HepG2 (cell line): Measurements from ENCODE around the gene NFXL1. TPM values are rescaled to one million over a fixed set of nuclear protein-coding genes. Genes with fewer than 3 reads are reported as not detected.

Experiments used
- ATAC-seq: fragments of 200-7000 bp; cut with Tn5 transposase; 3 replicates; pipeline ENCODE4 v1.9.1; 2020; ENCODE audit warnings: mild to moderate bottlenecking, moderate library complexity
- BruUV-seq: library from RNA; stranded (reverse); fragments of 400-500 nt; replicated peaks from 2 replicates; lab custom pipeline; 2021; lab: Mats Ljungman, UMichigan
- CTCF ChIA-PET: fragments of 300-600 bp; formaldehyde crosslinking; extraction: SDS; loops from one replicate; lab custom pipeline; 2021; ENCODE audit warnings: low total read pairs, inconsistent platforms, low intra/inter-chr PET ratio; lab: Yijun Ruan, JAX
- POLR2A ChIA-PET: fragments of 350-600 bp; sonication (Branson Sonifier 250); formaldehyde crosslinking; loops from one replicate; lab custom pipeline; 2020; ENCODE audit warnings: antibody characterized with exemption, inconsistent platforms; lab: Yijun Ruan, JAX
- DNase-seq: peaks from one replicate; pipeline ENCODE4 v3.0.0-alpha.2; 2015; ENCODE audit warnings: low spot score
- FAIRE-seq: peaks from 3 replicates; lab custom pipeline; 2011; peaks lifted over from hg19 to GRCh38; lab: Jason Lieb, UNC
- H2AFZ ChIP-seq: one replicate; pipeline ENCODE4 v1.6.1; 2011; ENCODE audit warnings: low read length, inconsistent platforms
- H3K27ac ChIP-seq: fragments of 300-600 bp; 3 replicates; pipeline ENCODE4 v1.8.0; 2011; ENCODE audit warnings: mixed run types, mild to moderate bottlenecking, mixed read lengths, low read length, inconsistent platforms; ENCODE audit not compliant: insufficient read depth; ENCODE audit errors: extremely low read length
- H3K27me3 ChIP-seq, 2 experiments: fragments of 200-600 bp in 1 of 2; 2 replicates in 1 of 2; 3 replicates in 1 of 2; pipeline versions ENCODE4 v1.6.0 to v1.8.0; 2011; ENCODE audit warnings: low read length in 2 of 2, mild to moderate bottlenecking in 2 of 2, moderate library complexity in 2 of 2, inconsistent platforms in 1 of 2; ENCODE audit not compliant: insufficient read depth in 2 of 2, control insufficient read depth in 1 of 2
- H3K36me3 ChIP-seq, 2 experiments: fragments of 200-600 bp in 1 of 2; replicated peaks in 1 of 2; 2 replicates in 1 of 2; 3 replicates in 1 of 2; pipeline versions ENCODE4 v1.5.1 to v1.8.0; 2011; ENCODE audit warnings: low read length in 2 of 2, inconsistent platforms in 1 of 2; ENCODE audit not compliant: insufficient read depth in 2 of 2, control insufficient read depth in 1 of 2
- H3K4me1 ChIP-seq: 2 replicates; pipeline ENCODE4 v1.5.1; 2012; ENCODE audit warnings: low read length, inconsistent platforms; ENCODE audit not compliant: insufficient read depth
- H3K4me2 ChIP-seq: 2 replicates; pipeline ENCODE4 v1.6.0; 2011; ENCODE audit warnings: low read depth, low read length, inconsistent platforms
- H3K4me3 ChIP-seq, 3 experiments: fragments of 200-600 bp in 1 of 3; sonication (generic), shearing (Covaris generic) in 1 of 3; replicated peaks in 1 of 3; 2 replicates each; pipeline ENCODE4 v1.5.1; 2011 to 2016; ENCODE audit warnings: low read length in 3 of 3, inconsistent platforms in 2 of 3, low read depth in 2 of 3, mild to moderate bottlenecking in 2 of 3, control low read depth in 1 of 3, mixed read lengths in 1 of 3; ENCODE audit not compliant: insufficient read depth in 1 of 3
- H3K79me2 ChIP-seq: one replicate; pipeline ENCODE4 v1.6.1; 2011; ENCODE audit warnings: low read length, inconsistent platforms; ENCODE audit not compliant: insufficient read depth
- H3K9ac ChIP-seq: 2 replicates; pipeline ENCODE4 v1.6.0; 2011; ENCODE audit warnings: mild to moderate bottlenecking, low read depth, low read length, inconsistent platforms; ENCODE audit not compliant: insufficient read depth
- H3K9me3 ChIP-seq: 2 replicates; pipeline ENCODE4 v1.5.1; 2012; ENCODE audit warnings: mild to moderate bottlenecking, low read length
- H4K20me1 ChIP-seq: 2 replicates; pipeline ENCODE4 v1.6.0; 2011; ENCODE audit warnings: inconsistent platforms, mild to moderate bottlenecking, low read length, moderate library complexity; ENCODE audit not compliant: insufficient read depth
- KAT7 ChIP-seq: IDR thresholded peaks from 2 replicates; pipeline ENCODE4 v1.6.1; 2018; ENCODE audit warnings: borderline replicate concordance, missing compliant biosample characterization
- RFX1 ChIP-seq: fragments of 450-650 bp; IDR thresholded peaks from 2 replicates; pipeline ENCODE4 v1.6.1; 2017
- SMC3 ChIP-seq: IDR thresholded peaks from 2 replicates; pipeline ENCODE4 v1.6.1; 2011; ENCODE audit warnings: low read length, improper control_type of control experiment
- ZBED4 ChIP-seq: sonication (generic); formaldehyde crosslinking; IDR thresholded peaks from 2 replicates; pipeline ENCODE4 v1.4.0; 2020; ENCODE audit warnings: missing genetic modification reagents, borderline replicate concordance
- ZBTB1 ChIP-seq: sonication (generic); formaldehyde crosslinking; IDR thresholded peaks from 2 replicates; pipeline ENCODE4 v1.4.0; 2020; ENCODE audit warnings: missing genetic modification reagents, borderline replicate concordance
- ZBTB26 ChIP-seq: IDR thresholded peaks from 2 replicates; pipeline ENCODE4 v1.6.1; 2016; ENCODE audit warnings: missing compliant biosample characterization, missing genetic modification reagents, borderline replicate concordance
- ZNF18 ChIP-seq: sonication (generic); formaldehyde crosslinking; IDR thresholded peaks from 2 replicates; pipeline ENCODE4 v1.8.0; 2022; ENCODE audit warnings: mild to moderate bottlenecking, missing genetic modification reagents; ENCODE audit not compliant: insufficient replicate concordance
- ZNF569 ChIP-seq: sonication (generic); formaldehyde crosslinking; IDR thresholded peaks from 2 replicates; pipeline ENCODE4 v1.5.0; 2020; ENCODE audit warnings: mild to moderate bottlenecking, missing genetic modification reagents, moderate library complexity, borderline replicate concordance
- WGBS: methylation state at CpG from one replicate; pipeline ENCODE4 v1.1.6; 2017; ENCODE audit warnings: low lambda C conversion rate; 5-methylcytosine and 5-hydroxymethylcytosine counted together
- in situ Hi-C: cut with HindIII; loops from 2 replicates; pipeline ENCODE4 v1.10.0; 2017; ENCODE audit warnings: low pct_unique_long_range_greater_than_20kb; ENCODE audit not compliant: extremely low pct_ligation_motif_present
- intact Hi-C: fragments of 100-400 bp; cut with micrococcal nuclease; formaldehyde crosslinking; loops from one replicate; pipeline ENCODE4 v1.10.0; 2022; ENCODE audit not compliant: unreplicated experiment
- polyA plus RNA-seq, 8 experiments: library from polyadenylated mRNA; depleted of rRNA in 3 of 8; stranded (reverse) in 7 of 8; unstranded in 1 of 8; fragments of >200 nt; fragmentation: Illumina TruSeq in 4 of 8; extraction: Trizol in 4 of 8; gene quantifications; 2 replicates each; pipeline versions ENCODE4 v1.2.1 to v1.2.3, GENCODE V29; 2011 to 2016; ENCODE audit warnings: low read depth in 4 of 8, missing spikeins in 1 of 8, mixed read lengths in 1 of 8; ENCODE audit not compliant: insufficient read depth in 1 of 8
- total RNA-seq, 5 experiments: library from RNA; depleted of rRNA; stranded (reverse); fragments of >200 nt; fragmentation: Illumina TruSeq; extraction: Trizol; gene quantifications; 2 replicates each; pipeline ENCODE4 v1.2.3, GENCODE V29; 2016; ENCODE audit warnings: low read depth in 1 of 5

The NFXL1 gene
- total and polyA plus RNA-seq, 2 of the 13 experiments (the other 11 are each of a cell fraction or from before 2014, with no cell fraction given), result 12.0 to 18.6 TPM

- BruUV-seq, result no TSS peak
- Histone ChIP-seq H3K79me2 (no peaks in the 10 kb centered on the region), H3K27ac (no peak overlapping the region), H3K4me3 (no peak overlapping the region), H3K9ac (no peak overlapping the region), H3K36me3 (peaks cover 0 to 19% of the 10 kb centered on the region in 2 experiments; a peak in 4 of 5 replicates), H3K4me1 (peaks cover 22% of the 10 kb centered on the region), H3K4me2 (no peak overlapping the region), H4K20me1 (no peaks in the 10 kb centered on the region; the same call in 1 of the 2 replicates), H3K27me3 (no peaks in the 10 kb centered on the region), H2AFZ (no peak overlapping the region), H3K9me3 (no peaks in the 10 kb centered on the region)
- ATAC-seq (no peak), FAIRE-seq (no peak), DNase-seq (no peak)
- 93% methylated on average over 5 of the region's 5 CpGs for WGBS
- TF ChIP-seq SMC3, result peak; percentile 27; the same call in 1 of the 2 replicates
- no peak for TF ChIP-seq RFX1
- no peak for TF ChIP-seq ZBTB1 (CRISPR knock-in tag)
- in situ Hi-C loops (loop anchor here (5.0 kb wide), 1 partner anchor 137 kb away; no protein-coding TSS in a partner anchor), intact Hi-C loops (loop anchor here (5.0 kb wide), 1 partner anchor 73 kb away; the partner anchor contains the start of gene NFXL1)
- ChIA-PET POLR2A (no interaction called here), CTCF (interaction anchor here (1.4 to 1.8 kb wide), 2 partner anchors 134 to 153 kb away, joined by 3 to 6 read pairs; no protein-coding TSS in a partner anchor)
Observed at GRCh38 chr4:47839259-47839658, 75.1 kb downstream of the NFXL1 start.

- no peak for FAIRE-seq
- no peak for TF ChIP-seq ZNF569 (CRISPR knock-in tag)
- TF ChIP-seq ZBED4 (CRISPR knock-in tag), result no peak
- no peak for TF ChIP-seq KAT7
- TF ChIP-seq ZNF18, result no peak
- no peak for TF ChIP-seq ZBTB26
Observed at GRCh38 chr4:47838445-47838844, 75.9 kb downstream of the NFXL1 start.

More at GRCh38 chr4:47838445-47838844, 75.9 kb downstream of the NFXL1 start:
- H3K4me3 ChIP-seq, result no peak overlapping the region
- peaks cover 22% of the 10 kb centered on the region for H3K4me1 ChIP-seq
- DNase-seq (no peak), ATAC-seq (no peak)
- no peaks in the 10 kb centered on the region for H3K79me2 ChIP-seq
- intact Hi-C loops (loop anchor here (5.0 kb wide), 1 partner anchor 74 kb away; the partner anchor contains the start of gene NFXL1), in situ Hi-C loops (loop anchor here (5.0 kb wide), 1 partner anchor 136 kb away; no protein-coding TSS in a partner anchor)
- H3K9me3 ChIP-seq, result no peaks in the 10 kb centered on the region
- peak overlapping the region; percentile 94 for H3K4me2 ChIP-seq
- 81% methylated on average over 4 of the region's 4 CpGs for WGBS
- no peaks in the 10 kb centered on the region for H3K27me3 ChIP-seq
- no TSS peak for BruUV-seq
- peaks cover 0 to 11% of the 10 kb centered on the region in 2 experiments; a peak in 1 of 5 replicates for H3K36me3 ChIP-seq
- H4K20me1 ChIP-seq, result no peaks in the 10 kb centered on the region; the same call in 1 of the 2 replicates
- no peak overlapping the region for H3K27ac ChIP-seq
- POLR2A ChIA-PET, result no interaction called here
- CTCF ChIA-PET, result interaction anchor here (1.8 kb wide), 1 partner anchor 134 kb away, joined by 6 read pairs; no protein-coding TSS in a partner anchor
- H2AFZ ChIP-seq, result no peak overlapping the region
- H3K9ac ChIP-seq, result no peak overlapping the region
